Breast epithelium (tissue), 4 donors: Measurements from ENCODE around the gene FBXL4. TPM values are rescaled to one million over a fixed set of nuclear protein-coding genes. Genes with fewer than 3 reads are reported as not detected.

ENCODE experiments used
- DNase-seq, 2 donors: peaks; one replicate each; pipeline ENCODE4 v3.0.0-alpha.2; 2019; ENCODE audit warnings: low spot score in 2 of 2
- H3K27ac ChIP-seq, 2 donors: fragments of 200-600 bp; sonication (generic) in 1 of 2; one replicate each; pipeline ENCODE4 v1.5.1; 2016 to 2019; ENCODE audit warnings: mild to moderate bottlenecking in 1 of 2
- H3K27me3 ChIP-seq, 2 donors: fragments of 200-600 bp; sonication (generic) in 1 of 2; one replicate each; pipeline versions ENCODE4 v1.5.1 to v1.6.0; 2017 to 2019; ENCODE audit warnings: control low read depth in 1 of 2, mild to moderate bottlenecking in 1 of 2
- H3K36me3 ChIP-seq: fragments of 200-600 bp; one replicate; pipeline ENCODE4 v1.5.1; 2019
- H3K4me1 ChIP-seq, 2 donors: fragments of 200-600 bp; sonication (generic); one replicate each; pipeline ENCODE4 v1.5.1; 2016 to 2019; ENCODE audit warnings: control low read depth in 1 of 2
- H3K4me3 ChIP-seq, 3 donors: fragments of 200-600 bp; sonication (generic); 1 replicate in 2 of 3; 2 replicates in 1 of 3; pipeline ENCODE4 v1.5.1; 2016 to 2019; ENCODE audit warnings: mild to moderate bottlenecking in 3 of 3, moderate library complexity in 2 of 3
- H3K9me3 ChIP-seq, 2 donors: fragments of 200-600 bp; sonication (generic) in 1 of 2; one replicate each; pipeline ENCODE4 v1.5.1; 2016 to 2019; ENCODE audit warnings: control low read depth in 1 of 2
- CTCF ChIP-seq, 3 donors: fragments of 450-650 bp; IDR thresholded peaks; one replicate each; pipeline ENCODE4 v1.5.1; 2016 to 2017; ENCODE audit warnings: antibody characterized with exemption in 3 of 3, mild to moderate bottlenecking in 3 of 3, moderate library complexity in 3 of 3
- POLR2A ChIP-seq: fragments of 450-650 bp; IDR thresholded peaks from one replicate; pipeline ENCODE4 v1.6.1; 2016; ENCODE audit warnings: antibody characterized with exemption, mild to moderate bottlenecking, moderate library complexity
- POLR2AphosphoS5 ChIP-seq, 3 donors: sonication (generic); formaldehyde crosslinking; IDR thresholded peaks; one replicate each; pipeline ENCODE4 v1.6.1; 2017; ENCODE audit warnings: antibody characterized with exemption in 3 of 3
- intact Hi-C: fragments of 100-400 bp; cut with DNase I; formaldehyde crosslinking; loops from one replicate; pipeline ENCODE4 v1.15.1; 2023; ENCODE audit warnings: low total_unique reads
- total RNA-seq, 3 donors: library from RNA; depleted of rRNA; stranded (reverse); fragments of >200 nt; gene quantifications; one replicate each; pipeline ENCODE4 v1.1.0, GENCODE V29; 2016

The FBXL4 gene
- total RNA-seq, 3 donors from 2014 or later = 20.6 to 39.4 (median 21.6) TPM

GRCh38 chr6:98877250-98877649 is 70.5 kb downstream of the FBXL4 start:
- Histone ChIP-seq H3K27me3 (no peaks in the 10 kb centered on the region), H3K4me1 (no peaks in the 10 kb centered on the region), H3K36me3 (no peaks in the 10 kb centered on the region), H3K9me3 (no peaks in the 10 kb centered on the region), H3K4me3 (no peak overlapping the region), H3K27ac (no peak overlapping the region)
- no peak for DNase-seq
- intact Hi-C loops = no loop called here
- TF ChIP-seq POLR2AphosphoS5 (IDR thresholded peaks at IDR 0.05) (no peak), CTCF (IDR thresholded peaks at IDR 0.05) (no peak), POLR2A (no peak)

GRCh38 chr6:98875375-98875774 is 72.4 kb downstream of the FBXL4 start:
- intact Hi-C loops = no loop called here
- Histone ChIP-seq H3K9me3 (no peaks in the 10 kb centered on the region), H3K4me1 (no peaks in the 10 kb centered on the region), H3K36me3 (no peaks in the 10 kb centered on the region), H3K27ac (no peak overlapping the region), H3K27me3 (no peaks in the 10 kb centered on the region), H3K4me3 (no peak overlapping the region)
- DNase-seq = no peak
- TF ChIP-seq POLR2AphosphoS5 (IDR thresholded peaks at IDR 0.05) = no peak
- TF ChIP-seq CTCF (IDR thresholded peaks at IDR 0.05) = no peak
- no peak for TF ChIP-seq POLR2A

GRCh38 chr6:98871821-98872220 is 75.9 kb downstream of the FBXL4 start:
- H3K27ac ChIP-seq = no peak overlapping the region
- intact Hi-C loops = no loop called here
- H3K4me1 ChIP-seq = no peaks in the 10 kb centered on the region
- TF ChIP-seq POLR2A (no peak), CTCF (IDR thresholded peaks at IDR 0.05) (no peak), POLR2AphosphoS5 (IDR thresholded peaks at IDR 0.05) (no peak)
- H3K27me3 ChIP-seq = no peaks in the 10 kb centered on the region
- no peak overlapping the region for H3K4me3 ChIP-seq
- no peaks in the 10 kb centered on the region for H3K9me3 ChIP-seq
- DNase-seq = no peak
- no peaks in the 10 kb centered on the region for H3K36me3 ChIP-seq

- intact Hi-C loops = no loop called here
- H3K4me1 ChIP-seq = no peaks in the 10 kb centered on the region
- H3K27ac ChIP-seq = no peak overlapping the region
- H3K9me3 ChIP-seq = no peaks in the 10 kb centered on the region
- no peaks in the 10 kb centered on the region for H3K27me3 ChIP-seq
- no peaks in the 10 kb centered on the region for H3K36me3 ChIP-seq
- TF ChIP-seq CTCF (IDR thresholded peaks at IDR 0.05) (no peak), POLR2A (no peak), POLR2AphosphoS5 (IDR thresholded peaks at IDR 0.05) (no peak)
- no peak overlapping the region for H3K4me3 ChIP-seq
- no peak for DNase-seq
Measured at GRCh38 chr6:98871057-98871456, 76.7 kb downstream of the FBXL4 start.

- Histone ChIP-seq H3K9me3 (no peaks in the 10 kb centered on the region), H3K36me3 (no peaks in the 10 kb centered on the region), H3K27me3 (no peaks in the 10 kb centered on the region), H3K4me3 (no peak overlapping the region), H3K4me1 (no peaks in the 10 kb centered on the region), H3K27ac (no peak overlapping the region)
- intact Hi-C loops = no loop called here
- TF ChIP-seq POLR2AphosphoS5 (IDR thresholded peaks at IDR 0.05) (no peak), CTCF (IDR thresholded peaks at IDR 0.05) (no peak), POLR2A (no peak)
- no peak for DNase-seq
Measured at GRCh38 chr6:98864497-98864896, 83.2 kb downstream of the FBXL4 start.
